HG03175 (cell line): ENCODE results near the gene NEGR1.

Experiments used
- ATAC-seq: cut with Tn5 transposase; IDR thresholded peaks from one replicate; pipeline ENCODE4 v1.9.1; 2021; ENCODE audit warnings: mild to moderate bottlenecking, moderate library complexity; ENCODE audit not compliant: unreplicated experiment

The NEGR1 gene

DNA sequence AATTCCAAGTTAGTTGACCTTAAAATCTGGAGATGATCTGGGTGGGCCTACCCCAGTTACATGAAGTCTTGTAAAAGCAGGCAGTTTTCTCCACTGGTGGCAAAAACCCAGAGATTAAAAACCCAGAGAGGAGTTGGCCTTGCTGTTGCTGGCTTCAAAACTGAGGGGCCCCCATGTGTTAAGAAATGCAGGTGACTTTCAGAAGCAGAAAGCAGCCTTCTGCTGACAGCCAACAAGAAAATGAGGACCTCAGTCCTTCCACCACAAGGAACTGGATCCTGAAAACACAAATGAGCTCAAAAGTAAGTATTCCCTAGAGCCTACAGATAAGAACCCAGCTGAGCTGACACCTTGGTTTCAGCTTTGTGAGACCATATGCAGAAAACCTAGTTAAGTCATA lies 857.8 kb downstream of the NEGR1 start:
- no peak for ATAC-seq

DNA sequence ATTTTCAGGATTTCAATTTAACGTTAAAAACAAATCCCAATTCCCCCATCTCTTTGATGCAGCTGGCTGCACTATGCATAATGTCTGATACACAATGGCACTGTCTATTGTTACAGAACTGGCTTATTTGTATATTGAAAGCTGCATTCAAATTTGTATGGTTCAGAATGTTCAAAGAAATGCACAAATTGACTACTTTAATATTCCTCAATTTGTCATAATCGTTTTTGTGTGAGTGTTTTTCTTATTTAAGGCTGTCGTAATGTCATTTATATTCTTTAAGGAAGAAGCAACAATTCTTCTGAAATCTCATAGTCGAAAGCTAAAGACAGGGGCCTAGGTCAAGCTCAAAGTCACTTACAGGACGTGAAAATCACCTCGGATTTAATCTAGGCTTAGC lies 860.1 kb downstream of the NEGR1 start:
- no peak for ATAC-seq

DNA sequence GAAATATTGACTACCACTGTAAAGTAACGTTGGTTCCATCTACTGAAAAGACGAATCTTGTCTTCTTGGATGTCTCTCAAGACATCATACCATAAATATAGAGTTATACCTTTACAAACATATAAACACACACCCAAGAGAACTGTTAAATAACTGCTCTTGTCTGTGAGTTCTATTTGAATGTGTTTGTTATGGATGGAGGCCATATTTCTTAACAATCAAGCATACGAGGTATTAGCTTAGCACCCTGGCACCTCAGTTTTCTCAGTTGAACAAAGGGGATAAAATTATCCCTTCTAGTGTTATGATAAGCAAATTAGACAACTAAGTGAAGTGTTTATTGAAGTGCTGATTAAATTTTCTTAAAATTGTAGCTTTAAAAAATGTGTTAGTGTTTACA lies 864.9 kb downstream of the NEGR1 start:
- ATAC-seq = no peak

DNA sequence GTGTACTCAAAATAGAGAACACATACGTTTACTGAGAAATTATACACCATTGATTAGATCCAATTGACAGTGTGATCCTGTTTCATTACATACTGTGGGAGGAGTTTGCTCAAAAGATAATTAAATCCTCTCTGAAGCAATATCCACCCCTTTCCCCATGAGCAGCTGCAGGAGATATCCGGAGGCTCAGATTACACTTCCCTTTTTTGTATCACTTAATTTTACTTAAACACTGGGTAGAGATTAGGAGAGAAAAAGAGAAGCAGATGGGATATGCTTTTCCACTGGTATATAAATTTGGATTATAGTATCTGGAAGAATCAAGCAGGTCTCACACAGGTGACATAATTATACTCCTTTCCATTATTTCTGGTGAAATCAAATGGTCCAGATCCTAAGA lies 868.2 kb downstream of the NEGR1 start:
- ATAC-seq = no peak

DNA sequence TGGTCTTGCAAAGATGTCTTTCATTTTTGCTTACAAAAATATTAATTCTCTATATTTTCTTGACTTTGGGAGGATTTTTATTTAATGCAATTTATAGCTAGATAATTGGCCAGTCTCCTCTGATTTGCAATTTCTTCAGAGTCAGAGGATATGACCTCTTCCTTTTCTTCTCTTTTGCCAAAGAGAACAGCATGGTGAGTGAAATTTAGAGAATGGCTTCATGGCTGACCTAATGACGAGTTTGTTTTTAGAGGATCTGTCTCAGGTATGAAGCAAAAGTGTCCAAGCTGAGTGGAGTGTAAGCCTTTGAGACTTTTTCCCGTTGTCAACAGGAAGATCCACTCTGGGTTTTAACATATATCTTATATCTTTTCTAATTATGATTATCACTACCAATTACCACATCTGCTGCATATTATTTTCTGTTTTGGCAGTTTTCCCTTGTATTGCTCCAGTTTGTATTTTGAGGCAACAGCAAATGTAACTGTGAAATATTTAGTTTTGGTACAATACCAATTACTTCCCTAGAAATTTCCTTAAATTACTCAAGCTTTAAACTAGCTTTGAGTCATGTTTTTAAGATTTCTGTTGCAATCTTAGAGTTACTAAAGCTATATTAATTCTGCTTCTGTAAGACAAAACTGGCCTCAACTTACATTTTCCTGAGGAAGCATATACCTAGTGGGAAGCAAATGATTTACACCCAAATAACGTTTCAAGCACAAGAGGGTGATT lies 868.7 kb downstream of the NEGR1 start:
- no peak for ATAC-seq

DNA sequence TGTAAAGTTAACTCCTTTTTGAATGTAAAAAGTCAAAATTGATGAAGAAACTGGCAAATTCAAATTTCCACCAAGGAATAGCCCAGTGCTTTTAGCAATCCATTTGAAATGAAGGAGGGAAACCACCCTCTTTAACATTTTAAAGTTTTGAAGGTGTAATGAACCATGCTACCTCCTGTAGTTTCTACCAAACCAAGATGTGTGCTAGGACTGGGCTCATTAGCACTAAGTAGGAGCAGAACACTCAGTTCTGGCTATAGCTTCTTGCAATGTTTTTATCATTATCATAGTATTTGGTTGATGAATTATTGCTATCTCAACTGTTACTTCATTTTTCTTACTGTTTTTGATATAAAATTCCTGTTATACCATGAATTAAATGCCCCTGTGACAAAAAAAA lies 882.3 kb downstream of the NEGR1 start:
- no peak for ATAC-seq

DNA sequence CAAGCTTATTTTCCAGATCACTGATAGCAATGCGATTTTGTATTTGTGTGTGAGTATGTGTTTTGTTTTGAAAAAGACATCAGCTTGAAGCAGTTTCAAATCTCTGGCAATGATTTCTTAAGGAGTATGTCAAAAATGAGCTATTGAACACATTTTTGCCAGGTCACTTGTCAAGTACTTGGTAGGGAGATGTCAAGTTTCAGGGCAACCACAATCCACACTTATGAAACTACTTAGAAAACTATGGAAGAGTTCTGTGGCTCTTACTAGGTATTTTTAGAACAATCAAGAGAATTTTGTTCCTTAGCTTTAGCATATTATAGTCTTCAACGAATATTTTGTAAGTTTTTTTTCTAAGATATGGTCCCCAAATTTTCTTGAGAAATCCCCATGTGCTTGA lies 882.7 kb downstream of the NEGR1 start:
- ATAC-seq = no peak

DNA sequence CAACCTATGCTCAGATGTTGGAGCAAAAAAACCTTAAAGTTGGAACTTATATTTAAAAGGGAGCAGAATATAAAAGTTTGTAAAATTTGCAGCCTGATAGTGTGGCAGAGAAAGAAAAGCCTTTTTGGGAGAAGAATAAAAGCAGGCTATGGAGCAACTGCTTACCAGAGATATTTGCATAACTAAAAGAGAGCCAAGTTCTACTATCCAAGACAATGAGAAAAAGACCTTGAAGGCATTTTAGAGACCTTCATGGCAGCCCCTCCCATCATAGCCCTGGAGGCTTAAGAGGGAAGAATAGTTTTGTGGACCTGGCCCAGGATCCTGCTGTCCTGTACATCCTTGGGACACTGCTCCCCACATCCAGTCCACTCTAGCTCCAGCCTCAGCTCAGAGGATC lies 889.0 kb downstream of the NEGR1 start:
- ATAC-seq = no peak

DNA sequence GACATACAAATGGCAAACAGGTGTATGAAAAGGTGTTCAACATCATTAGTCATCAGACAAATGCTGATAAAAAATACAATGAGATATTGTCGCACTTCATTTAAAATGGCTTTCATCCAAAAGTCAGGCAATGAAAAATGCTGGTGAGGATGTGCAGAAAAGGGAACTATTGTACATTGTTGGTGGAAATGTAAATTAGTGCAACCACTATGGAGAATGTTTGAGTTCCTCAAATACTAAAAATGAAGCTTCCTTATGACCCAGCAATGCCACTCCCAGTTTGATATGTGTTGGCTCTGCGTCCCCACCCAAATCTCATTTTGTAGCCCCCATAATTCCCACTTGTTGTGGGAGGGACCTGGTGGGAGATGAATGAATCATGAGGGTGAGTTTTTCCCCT lies 891.8 kb downstream of the NEGR1 start:
- no peak for ATAC-seq

DNA sequence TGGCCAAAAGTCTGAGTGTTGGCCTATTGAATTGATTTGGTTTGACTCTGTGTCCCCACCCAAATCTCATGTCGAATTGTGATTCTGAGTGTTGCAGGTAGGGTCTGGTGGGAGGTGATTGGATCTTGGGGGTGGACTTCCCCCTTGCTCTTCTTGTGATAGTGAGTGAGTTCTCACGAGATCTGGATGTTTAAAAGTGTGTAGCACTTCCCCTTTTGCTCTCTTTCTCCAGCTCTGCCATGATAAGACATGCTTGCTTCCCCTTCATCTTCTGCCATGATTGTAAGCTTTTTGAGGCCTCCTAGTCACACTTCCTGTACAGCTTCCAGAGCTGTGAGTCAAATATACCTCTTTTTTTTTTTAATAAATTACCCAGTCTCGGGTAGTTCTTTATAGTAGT lies 904.5 kb downstream of the NEGR1 start:
- no peak for ATAC-seq

DNA sequence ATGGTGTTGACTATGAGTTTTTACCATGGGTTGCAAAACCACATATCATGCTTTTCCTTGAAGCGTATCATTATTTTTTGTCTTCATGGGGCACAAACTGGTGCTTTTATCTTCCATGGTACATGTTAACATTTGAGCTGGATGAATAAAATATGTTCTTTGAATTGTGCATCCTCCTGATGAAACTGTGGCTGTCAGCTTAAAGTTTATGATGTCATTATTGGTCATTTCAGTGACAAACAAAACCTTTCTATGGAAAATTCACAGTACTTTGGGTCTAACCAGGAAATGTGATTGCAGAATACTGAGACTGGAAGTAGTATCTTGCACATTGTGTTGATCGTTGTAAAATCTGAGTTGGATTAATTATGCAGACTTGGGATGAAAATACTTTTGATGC lies 909.8 kb downstream of the NEGR1 start:
- no peak for ATAC-seq

DNA sequence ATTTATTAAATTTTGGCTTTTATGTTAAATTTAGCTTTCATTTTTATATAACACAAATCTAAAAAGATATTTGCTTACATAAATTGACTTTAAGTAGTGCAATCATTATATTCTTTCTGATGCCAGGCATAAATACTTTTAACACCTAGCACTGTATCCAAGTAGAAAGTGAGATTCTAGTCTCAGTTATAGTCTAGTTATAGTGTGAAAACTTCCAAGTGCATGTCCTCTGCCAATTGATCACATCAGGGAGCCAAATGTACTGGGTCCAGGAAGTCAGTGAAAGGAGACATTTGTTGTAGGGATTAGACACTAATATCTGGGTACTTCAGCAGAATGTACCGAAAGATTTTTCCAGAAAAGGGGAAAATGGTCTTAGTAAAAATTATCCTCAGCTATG lies 910.8 kb downstream of the NEGR1 start:
- no peak for ATAC-seq

DNA sequence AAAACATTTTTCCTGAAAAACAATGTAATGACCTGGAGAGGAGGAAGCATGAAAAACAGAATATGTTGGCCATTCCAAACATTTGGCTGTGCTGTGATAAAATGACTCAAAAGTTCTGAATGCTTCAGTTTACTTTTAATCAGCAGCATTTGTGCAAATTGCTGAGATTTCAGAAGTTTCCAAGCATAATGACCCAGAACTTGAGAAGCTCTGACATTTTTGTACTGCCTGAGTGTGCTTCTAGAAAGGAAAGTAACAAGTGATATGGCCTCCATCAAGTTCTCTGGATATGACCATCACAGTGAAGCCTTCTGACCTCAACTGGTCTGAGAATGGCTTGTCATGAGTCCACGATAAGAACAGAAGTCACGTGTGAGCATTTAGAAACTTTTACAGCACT lies 918.1 kb downstream of the NEGR1 start:
- no peak for ATAC-seq

DNA sequence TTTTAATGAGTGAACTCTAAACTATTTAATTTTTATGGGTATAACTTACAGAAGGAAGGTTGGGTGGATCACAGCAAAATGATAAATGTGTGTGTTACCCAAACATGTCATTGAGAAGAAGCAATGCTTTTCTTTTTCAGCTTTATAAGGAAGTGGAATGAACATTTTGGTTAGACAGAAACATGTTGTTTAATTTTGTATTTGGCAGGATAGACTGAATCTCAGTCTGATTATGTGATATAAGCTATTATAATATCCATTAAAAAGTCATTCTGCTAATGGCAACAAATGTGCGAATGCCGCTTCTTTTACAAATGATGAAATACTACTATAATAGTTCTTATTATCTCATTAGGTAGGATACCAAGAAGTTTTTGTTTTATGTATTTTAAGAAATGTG lies 919.6 kb downstream of the NEGR1 start:
- ATAC-seq = no peak

DNA sequence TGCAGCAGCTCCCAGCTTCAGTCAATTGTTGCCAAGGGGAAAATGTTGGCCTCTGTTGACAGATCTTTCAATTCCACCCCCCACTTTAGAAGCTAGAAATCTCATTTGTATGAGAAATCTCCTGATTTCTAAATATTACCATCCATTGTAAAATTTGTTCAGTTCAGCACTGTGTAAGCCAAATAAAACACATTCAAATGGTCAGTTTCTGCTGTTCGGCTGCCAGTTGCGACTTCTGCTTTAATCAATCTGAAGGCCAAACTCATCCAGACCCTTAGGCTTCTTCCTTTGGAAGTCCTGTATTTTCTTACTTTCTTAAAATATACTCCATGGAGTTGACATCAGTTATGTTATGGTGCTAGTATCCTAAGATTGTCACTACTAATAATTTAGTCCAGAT lies 920.3 kb downstream of the NEGR1 start:
- no peak for ATAC-seq

DNA sequence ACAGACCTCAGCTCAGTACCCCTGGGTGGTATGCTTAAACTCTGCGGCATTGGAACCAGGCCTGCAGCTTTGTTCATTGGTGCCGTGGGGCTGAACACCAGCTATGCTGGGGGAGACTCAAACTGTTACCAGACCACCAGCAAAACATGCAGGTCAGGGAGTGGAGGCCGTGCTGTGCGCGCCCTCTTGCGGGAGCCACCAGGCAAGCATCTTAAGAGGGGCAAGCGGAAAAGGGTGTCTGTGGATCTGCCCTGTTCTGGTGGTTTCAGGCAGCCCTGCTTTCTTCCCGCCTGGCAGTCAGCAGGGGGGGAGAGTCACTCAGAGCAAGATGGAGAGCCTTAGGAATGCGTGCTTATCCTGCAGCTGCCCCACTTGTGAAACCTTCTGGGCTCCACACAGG lies 924.6 kb downstream of the NEGR1 start:
- no peak for ATAC-seq

DNA sequence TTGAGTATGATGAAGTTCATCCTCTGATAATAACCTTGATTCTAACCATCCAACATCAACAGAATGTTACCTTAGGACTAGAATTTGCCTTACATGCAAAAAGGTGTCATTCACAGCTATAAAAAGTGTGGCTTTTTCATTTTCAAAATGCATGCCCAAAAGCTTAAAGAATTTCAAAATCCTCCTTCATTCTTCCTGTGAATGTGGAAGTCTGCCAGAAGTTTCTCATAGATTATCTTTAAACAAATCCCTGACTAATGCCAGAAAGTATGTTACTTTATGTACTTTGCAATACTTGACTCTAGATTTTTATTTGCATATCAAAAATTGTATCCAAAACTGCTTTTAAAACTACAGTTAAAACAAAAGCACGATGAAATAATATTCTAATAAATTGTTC lies 930.9 kb downstream of the NEGR1 start:
- ATAC-seq = no peak

DNA sequence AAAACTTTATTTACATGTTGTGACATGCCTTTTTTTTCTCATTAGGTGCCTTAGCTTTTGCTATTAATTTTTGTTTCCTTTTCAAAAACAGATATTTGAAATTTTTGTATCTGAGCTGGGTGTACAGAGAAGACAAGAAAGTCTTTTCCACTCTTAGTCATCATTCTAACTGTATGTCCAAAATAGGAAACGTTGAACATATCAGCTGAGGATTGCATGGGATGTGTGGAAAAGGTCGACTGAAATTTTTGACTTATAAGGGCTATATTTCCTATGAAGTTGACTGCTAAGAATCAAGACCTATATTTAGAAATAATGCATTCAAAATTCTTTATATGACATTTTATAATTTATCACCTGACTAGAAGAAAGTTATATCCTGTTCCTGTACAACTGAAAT lies 931.5 kb downstream of the NEGR1 start:
- ATAC-seq = no peak

DNA sequence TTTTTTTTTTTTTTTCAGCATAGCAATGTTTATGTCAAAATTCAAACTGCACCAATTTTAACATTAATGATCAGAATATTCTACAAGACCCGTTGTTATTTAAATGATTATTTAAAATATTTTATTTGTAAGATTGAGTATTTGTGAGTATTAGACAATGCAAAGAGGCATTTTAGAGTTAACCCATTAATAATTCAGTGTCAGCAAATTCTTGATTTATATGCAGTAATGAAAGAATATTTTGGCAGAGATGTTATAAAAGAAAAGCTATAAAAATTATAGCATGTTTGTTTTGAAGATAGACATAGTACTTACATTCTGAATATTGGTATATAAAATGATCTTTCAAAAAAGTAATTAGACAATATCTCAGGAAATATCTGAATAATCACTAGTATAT lies 932.0 kb downstream of the NEGR1 start:
- no peak for ATAC-seq
